MM.1S (cell line): ENCODE data around the gene DCBLD2.

ENCODE experiments used
- DNase-seq: peaks from one replicate; pipeline ENCODE4 v3.0.0-alpha.2; 2015
- H2AFZ ChIP-seq: fragments of 300-600 bp; sonication (generic); 2 replicates; pipeline ENCODE4 v1.6.0; 2016; ENCODE audit warnings: antibody characterized with exemption, low read length
- H3F3A ChIP-seq: fragments of 300-600 bp; sonication (generic); 2 replicates; pipeline ENCODE4 v1.6.1; 2016; ENCODE audit warnings: mild to moderate bottlenecking, antibody characterized with exemption, low read length, moderate library complexity, mixed read lengths; ENCODE audit not compliant: insufficient read depth
- H3K27ac ChIP-seq: fragments of 300-600 bp; sonication (generic); 2 replicates; pipeline ENCODE4 v1.5.1; 2016; ENCODE audit warnings: mild to moderate bottlenecking, low read length
- H3K27me3 ChIP-seq: fragments of 300-600 bp; sonication (generic); replicated peaks from 2 replicates; pipeline ENCODE4 v1.6.0; 2016; ENCODE audit warnings: low read length; ENCODE audit not compliant: insufficient read depth
- H3K36me3 ChIP-seq: fragments of 300-600 bp; sonication (generic); replicated peaks from 2 replicates; pipeline ENCODE4 v1.6.1; 2016; ENCODE audit warnings: mild to moderate bottlenecking, low read length, mixed read lengths; ENCODE audit not compliant: insufficient read depth
- H3K4me1 ChIP-seq: fragments of 300-600 bp; sonication (generic); 2 replicates; pipeline ENCODE4 v1.6.1; 2016; ENCODE audit warnings: low read length, mixed read lengths
- H3K4me2 ChIP-seq: fragments of 300-600 bp; sonication (generic); 2 replicates; pipeline ENCODE4 v1.6.0; 2016; ENCODE audit warnings: low read depth, low read length
- H3K4me3 ChIP-seq: fragments of 300-600 bp; sonication (generic); 2 replicates; pipeline ENCODE4 v1.5.1; 2016; ENCODE audit warnings: low read length, mixed read lengths
- H3K79me2 ChIP-seq: fragments of 300-600 bp; sonication (generic); 2 replicates; pipeline ENCODE4 v1.6.1; 2016; ENCODE audit warnings: mixed run types, low read length, mixed read lengths
- H3K9ac ChIP-seq: fragments of 300-600 bp; sonication (generic); 2 replicates; pipeline ENCODE4 v1.6.1; 2016; ENCODE audit warnings: low read length, mixed read lengths
- H3K9me2 ChIP-seq: fragments of 300-600 bp; sonication (generic); replicated peaks from 2 replicates; pipeline ENCODE4 v1.6.1; 2016; ENCODE audit warnings: mild to moderate bottlenecking, low read length, mixed read lengths; ENCODE audit not compliant: insufficient read depth
- H3K9me3 ChIP-seq: fragments of 300-600 bp; sonication (generic); replicated peaks from 2 replicates; pipeline ENCODE4 v1.6.1; 2016; ENCODE audit warnings: mild to moderate bottlenecking, low read length, mixed read lengths; ENCODE audit not compliant: insufficient read depth
- H4K20me1 ChIP-seq: fragments of 300-600 bp; sonication (generic); 2 replicates; pipeline ENCODE4 v1.6.1; 2016; ENCODE audit warnings: mild to moderate bottlenecking, low read length, moderate library complexity, mixed read lengths; ENCODE audit not compliant: insufficient read depth
- CTCF ChIP-seq: fragments of 300-600 bp; sonication (generic); IDR thresholded peaks from 2 replicates; pipeline ENCODE4 v1.5.1; 2016; ENCODE audit warnings: antibody characterized with exemption, low read length, mixed read lengths
- EZH2 ChIP-seq: fragments of 300-600 bp; sonication (generic); optimal IDR thresholded peaks from 2 replicates; pipeline ENCODE3; 2017; ENCODE audit warnings: low read depth, mild to moderate bottlenecking, antibody characterized with exemption, low read length, mixed read lengths
- EZH2phosphoT487 ChIP-seq: fragments of 300-600 bp; sonication (generic); IDR thresholded peaks from 2 replicates; pipeline ENCODE4 v1.6.1; 2018; ENCODE audit warnings: antibody characterized with exemption, low read length

DCBLD2 gene

DNA sequence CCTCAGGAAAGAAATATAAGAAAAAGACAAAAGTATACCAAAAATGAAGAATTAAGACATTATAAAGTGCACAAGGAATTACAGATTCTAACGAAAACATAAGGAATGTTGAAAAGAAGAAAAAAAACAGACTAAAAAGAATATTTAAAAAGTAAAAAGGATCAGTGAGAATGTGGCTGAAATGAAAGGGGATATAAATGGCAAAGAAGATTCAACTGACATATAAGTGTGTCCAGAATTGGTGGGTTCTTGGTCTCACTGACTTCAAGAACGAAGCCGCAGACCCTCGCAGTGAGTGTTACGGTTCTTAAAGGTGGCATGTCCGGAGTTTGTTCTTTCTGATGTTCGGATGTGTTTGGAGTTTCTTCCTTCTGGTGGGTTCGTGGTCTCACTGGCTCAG lies 44.8 kb downstream of the DCBLD2 start:
- Histone ChIP-seq H3K4me2 (no peak overlapping the region), H2AFZ (no peak overlapping the region), H3K79me2 (no peaks in the 10 kb centered on the region), H4K20me1 (no peaks in the 10 kb centered on the region), H3K27me3 (no peaks in the 10 kb centered on the region), H3K9ac (no peak overlapping the region), H3K9me3 (no peaks in the 10 kb centered on the region), H3F3A (no peaks in the 10 kb centered on the region), H3K4me1 (no peaks in the 10 kb centered on the region), H3K36me3 (no peaks in the 10 kb centered on the region), H3K9me2 (no peaks in the 10 kb centered on the region), H3K27ac (no peak overlapping the region), H3K4me3 (no peak overlapping the region)
- TF ChIP-seq CTCF (no peak), EZH2 (no peak), EZH2phosphoT487 (no peak)
- no peak for DNase-seq

DNA sequence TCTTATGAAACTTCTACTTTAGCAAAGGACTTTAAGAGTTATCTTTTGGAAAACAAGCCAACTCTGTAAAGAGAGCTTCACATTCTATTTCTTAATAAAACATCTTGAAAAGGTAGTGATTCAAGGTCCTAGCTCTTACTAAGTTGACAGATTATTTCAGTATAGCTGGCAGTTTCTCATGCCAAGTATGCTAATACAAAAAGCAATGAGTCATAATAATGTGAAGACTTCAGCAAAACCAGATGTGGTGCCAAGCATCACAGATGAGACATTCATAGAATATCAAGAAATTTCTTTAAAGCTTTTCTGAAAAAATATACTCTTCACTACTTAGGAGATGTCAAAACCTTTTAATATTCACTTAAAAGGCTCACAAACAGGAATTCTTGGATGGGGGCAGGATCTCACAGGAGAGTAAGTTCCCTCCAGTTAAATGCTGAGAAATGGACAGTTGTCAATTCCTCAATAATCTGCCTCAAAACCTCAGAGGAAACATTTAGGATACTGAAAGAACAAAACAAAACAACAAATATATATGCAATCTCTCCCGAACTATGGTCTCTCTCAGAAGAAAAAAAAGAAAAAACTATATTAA lies 45.6 kb downstream of the DCBLD2 start:
- no peak for DNase-seq
- no peaks in the 10 kb centered on the region for H3K4me1 ChIP-seq
- H3K27me3 ChIP-seq = no peaks in the 10 kb centered on the region
- no peaks in the 10 kb centered on the region for H3K9me3 ChIP-seq
- no peaks in the 10 kb centered on the region for H3K9me2 ChIP-seq
- no peak overlapping the region for H3K27ac ChIP-seq
- no peak overlapping the region for H3K4me3 ChIP-seq
- H3K9ac ChIP-seq = no peak overlapping the region
- no peaks in the 10 kb centered on the region for H3K36me3 ChIP-seq
- no peaks in the 10 kb centered on the region for H3F3A ChIP-seq
- no peak for TF ChIP-seq CTCF
- TF ChIP-seq EZH2 = no peak
- no peak for TF ChIP-seq EZH2phosphoT487
- no peaks in the 10 kb centered on the region for H3K79me2 ChIP-seq
- H4K20me1 ChIP-seq = no peaks in the 10 kb centered on the region
- no peak overlapping the region for H2AFZ ChIP-seq
- no peak overlapping the region for H3K4me2 ChIP-seq

DNA sequence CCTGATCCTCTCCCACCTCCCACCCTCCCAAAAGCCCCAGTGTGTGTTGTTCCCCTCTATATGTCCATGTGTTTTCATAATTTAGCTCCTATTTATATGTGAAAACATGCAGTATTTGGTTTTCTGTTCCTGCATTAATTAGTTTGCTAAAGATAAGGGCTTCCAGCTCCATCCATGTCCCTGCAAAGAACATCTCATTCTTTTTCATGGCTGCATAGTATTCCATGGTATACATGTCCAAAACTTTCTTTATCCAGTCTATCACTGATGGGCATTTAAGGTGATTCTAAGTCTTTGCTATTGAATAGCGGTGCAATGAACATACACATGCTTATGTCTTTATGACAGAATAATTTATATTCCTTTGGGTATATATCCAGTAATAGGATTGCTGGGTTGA lies 53.4 kb downstream of the DCBLD2 start:
- no peak overlapping the region for H3K4me3 ChIP-seq
- no peak overlapping the region for H3K27ac ChIP-seq
- no peaks in the 10 kb centered on the region for H3K27me3 ChIP-seq
- H3K36me3 ChIP-seq = no peaks in the 10 kb centered on the region
- no peak for DNase-seq
- no peaks in the 10 kb centered on the region for H3K9me2 ChIP-seq
- no peaks in the 10 kb centered on the region for H3K9me3 ChIP-seq
- no peaks in the 10 kb centered on the region for H3K79me2 ChIP-seq
- H3K9ac ChIP-seq = no peak overlapping the region
- no peak overlapping the region for H3K4me2 ChIP-seq
- H3K4me1 ChIP-seq = no peaks in the 10 kb centered on the region
- no peak overlapping the region for H2AFZ ChIP-seq
- no peaks in the 10 kb centered on the region for H3F3A ChIP-seq
- TF ChIP-seq EZH2phosphoT487 (no peak), EZH2 (no peak), CTCF (no peak)
- H4K20me1 ChIP-seq = no peaks in the 10 kb centered on the region
